Osteoblast (primary cell): Measurements from ENCODE around the gene KLHL21. TPM values are rescaled to one million over a fixed set of nuclear protein-coding genes. Genes with fewer than 3 reads are reported as not detected.

Experiments used
- DNase-seq: peaks from one replicate; pipeline ENCODE4 v3.0.0; 2011; ENCODE audit warnings: low spot score, mixed read lengths; ENCODE audit not compliant: insufficient read length; ENCODE audit errors: missing footprints
- H2AFZ ChIP-seq: 2 replicates; pipeline ENCODE4 v1.6.0; 2011; ENCODE audit warnings: mild to moderate bottlenecking, low read length
- H3K27ac ChIP-seq: 2 replicates; pipeline ENCODE4 v1.5.1; 2011; ENCODE audit warnings: mild to moderate bottlenecking, low read depth, low read length, moderate library complexity
- H3K27me3 ChIP-seq: 2 replicates; pipeline ENCODE4 v1.6.0; 2012; ENCODE audit warnings: mild to moderate bottlenecking, control low read depth, inconsistent platforms, low read length, moderate library complexity; ENCODE audit not compliant: insufficient read depth
- H3K36me3 ChIP-seq: 2 replicates; pipeline ENCODE4 v1.5.1; 2011; ENCODE audit warnings: mild to moderate bottlenecking, low read length, control low read depth, moderate library complexity; ENCODE audit not compliant: insufficient read depth
- H3K4me1 ChIP-seq: 2 replicates; pipeline ENCODE4 v1.5.1; 2011; ENCODE audit warnings: mild to moderate bottlenecking, low read length, control low read depth, moderate library complexity; ENCODE audit not compliant: insufficient read depth
- H3K4me2 ChIP-seq: 2 replicates; pipeline ENCODE4 v1.6.0; 2011; ENCODE audit warnings: mild to moderate bottlenecking, low read length; ENCODE audit not compliant: insufficient read depth
- H3K4me3 ChIP-seq: fragments of 200-600 bp; sonication (generic); 3 replicates; pipeline ENCODE4 v1.5.1; 2012; ENCODE audit warnings: mild to moderate bottlenecking, low read length, inconsistent platforms; ENCODE audit not compliant: insufficient read depth
- H3K79me2 ChIP-seq: 2 replicates; pipeline ENCODE4 v1.6.0; 2012; ENCODE audit warnings: mild to moderate bottlenecking, low read length, control low read depth, inconsistent platforms; ENCODE audit not compliant: insufficient read depth
- H3K9me3 ChIP-seq: 2 replicates; pipeline ENCODE4 v1.5.1; 2011; ENCODE audit warnings: low read depth, low read length, control low read depth
- H4K20me1 ChIP-seq: 2 replicates; pipeline ENCODE4 v1.6.0; 2012; ENCODE audit warnings: mild to moderate bottlenecking, low read length, control low read depth; ENCODE audit not compliant: insufficient read depth
- total RNA-seq: library from RNA; depleted of rRNA; stranded (reverse); fragments of >200 nt; gene quantifications from 2 replicates; pipeline ENCODE4 v1.2.3, GENCODE V29; 2012
- TF ChIP-seq, protein P1 (sequence below): IDR thresholded peaks from 2 replicates; pipeline ENCODE4 v1.5.1; 2011; ENCODE audit warnings: mild to moderate bottlenecking, low read depth, low read length, moderate library complexity; ENCODE audit errors: extremely low read depth

The KLHL21 gene
- total RNA-seq, 1 donor = 86.1 TPM

DNA sequence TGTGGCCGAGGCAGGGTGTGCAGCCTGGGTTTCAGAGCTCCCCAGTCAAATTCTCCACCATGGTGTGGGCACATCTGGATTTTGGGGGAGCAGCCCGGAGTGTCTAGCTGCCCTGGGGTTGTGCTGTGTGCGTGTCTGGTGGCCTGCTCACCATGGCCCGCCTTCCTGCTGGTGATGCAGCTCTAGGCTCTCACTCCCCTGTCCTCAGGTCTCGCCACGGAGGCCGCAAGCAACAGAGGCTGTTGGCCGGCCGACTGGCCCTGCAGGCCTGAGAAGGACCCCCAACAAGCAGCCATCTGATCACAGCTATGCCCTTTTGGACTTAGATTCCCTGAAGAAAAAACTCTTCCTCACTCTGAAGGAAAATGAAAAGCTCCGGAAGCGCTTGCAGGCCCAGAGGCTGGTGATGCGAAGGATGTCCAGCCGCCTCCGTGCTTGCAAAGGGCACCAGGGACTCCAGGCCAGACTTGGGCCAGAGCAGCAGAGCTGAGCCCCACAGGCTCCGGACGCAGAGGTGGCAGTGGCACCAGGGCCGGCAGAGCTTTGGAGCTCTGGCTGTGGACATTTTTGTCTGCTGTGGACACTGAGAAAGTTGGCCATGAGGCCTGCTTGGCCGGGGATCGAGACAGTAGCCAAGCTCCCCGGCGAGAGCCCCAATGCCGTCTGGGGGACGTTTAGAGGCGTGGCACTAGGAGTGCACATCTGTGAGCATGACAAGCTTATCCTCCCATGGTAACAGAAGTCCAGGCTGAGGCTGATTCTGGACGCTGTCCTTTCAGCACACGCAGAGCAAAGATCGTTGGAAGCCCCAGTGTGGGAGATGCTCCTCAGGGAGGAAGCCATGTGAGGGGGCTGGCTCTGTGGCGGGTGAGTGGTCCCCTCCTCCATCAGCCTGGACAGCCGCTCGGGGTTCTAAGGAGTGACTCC, 30.2 kb upstream of the KLHL21 start:
- no peak overlapping the region for H3K4me2 ChIP-seq
- DNase-seq = peak; percentile 41
- no peak overlapping the region for H2AFZ ChIP-seq
- H4K20me1 ChIP-seq = peaks cover 6% of the 10 kb centered on the region
- H3K79me2 ChIP-seq = peaks cover 18% of the 10 kb centered on the region
- no peaks in the 10 kb centered on the region for H3K27me3 ChIP-seq
- H3K36me3 ChIP-seq = peaks cover 76% of the 10 kb centered on the region
- TF ChIP-seq, protein P1, sequence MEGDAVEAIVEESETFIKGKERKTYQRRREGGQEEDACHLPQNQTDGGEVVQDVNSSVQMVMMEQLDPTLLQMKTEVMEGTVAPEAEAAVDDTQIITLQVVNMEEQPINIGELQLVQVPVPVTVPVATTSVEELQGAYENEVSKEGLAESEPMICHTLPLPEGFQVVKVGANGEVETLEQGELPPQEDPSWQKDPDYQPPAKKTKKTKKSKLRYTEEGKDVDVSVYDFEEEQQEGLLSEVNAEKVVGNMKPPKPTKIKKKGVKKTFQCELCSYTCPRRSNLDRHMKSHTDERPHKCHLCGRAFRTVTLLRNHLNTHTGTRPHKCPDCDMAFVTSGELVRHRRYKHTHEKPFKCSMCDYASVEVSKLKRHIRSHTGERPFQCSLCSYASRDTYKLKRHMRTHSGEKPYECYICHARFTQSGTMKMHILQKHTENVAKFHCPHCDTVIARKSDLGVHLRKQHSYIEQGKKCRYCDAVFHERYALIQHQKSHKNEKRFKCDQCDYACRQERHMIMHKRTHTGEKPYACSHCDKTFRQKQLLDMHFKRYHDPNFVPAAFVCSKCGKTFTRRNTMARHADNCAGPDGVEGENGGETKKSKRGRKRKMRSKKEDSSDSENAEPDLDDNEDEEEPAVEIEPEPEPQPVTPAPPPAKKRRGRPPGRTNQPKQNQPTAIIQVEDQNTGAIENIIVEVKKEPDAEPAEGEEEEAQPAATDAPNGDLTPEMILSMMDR = no peak
- no peaks in the 10 kb centered on the region for H3K9me3 ChIP-seq
- H3K4me1 ChIP-seq = no peaks in the 10 kb centered on the region
- H3K27ac ChIP-seq = no peak overlapping the region
- H3K4me3 ChIP-seq = no peak overlapping the region

DNA sequence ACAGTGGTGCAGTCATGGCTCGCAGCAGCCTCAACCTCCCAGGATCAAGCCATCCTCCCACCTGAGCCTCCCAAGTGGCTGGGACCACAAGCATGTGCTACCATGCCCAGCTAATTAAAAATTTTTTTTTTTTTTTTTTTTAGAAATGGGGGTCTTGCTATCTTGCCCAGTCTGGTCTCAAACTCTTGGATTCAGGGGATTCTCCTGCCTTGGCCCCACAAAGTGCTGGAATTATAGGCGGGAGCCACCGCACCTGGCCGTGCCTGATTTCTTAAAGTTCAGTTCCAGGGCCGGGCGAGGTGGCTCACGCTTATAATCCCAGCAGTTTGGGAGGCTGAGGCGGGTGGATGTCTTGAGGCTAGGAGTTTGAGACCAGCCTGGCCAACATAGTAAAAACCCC, 28.4 kb upstream of the KLHL21 start:
- Histone ChIP-seq H3K79me2 (peaks cover 36% of the 10 kb centered on the region), H3K4me1 (peaks cover 3% of the 10 kb centered on the region), H3K27me3 (no peaks in the 10 kb centered on the region), H3K4me2 (no peak overlapping the region), H3K36me3 (peaks cover 65% of the 10 kb centered on the region), H3K27ac (no peak overlapping the region), H3K4me3 (no peak overlapping the region), H3K9me3 (no peaks in the 10 kb centered on the region), H2AFZ (no peak overlapping the region), H4K20me1 (peaks cover 10% of the 10 kb centered on the region)
- no peak for DNase-seq
- TF ChIP-seq, protein P1 = no peak

DNA sequence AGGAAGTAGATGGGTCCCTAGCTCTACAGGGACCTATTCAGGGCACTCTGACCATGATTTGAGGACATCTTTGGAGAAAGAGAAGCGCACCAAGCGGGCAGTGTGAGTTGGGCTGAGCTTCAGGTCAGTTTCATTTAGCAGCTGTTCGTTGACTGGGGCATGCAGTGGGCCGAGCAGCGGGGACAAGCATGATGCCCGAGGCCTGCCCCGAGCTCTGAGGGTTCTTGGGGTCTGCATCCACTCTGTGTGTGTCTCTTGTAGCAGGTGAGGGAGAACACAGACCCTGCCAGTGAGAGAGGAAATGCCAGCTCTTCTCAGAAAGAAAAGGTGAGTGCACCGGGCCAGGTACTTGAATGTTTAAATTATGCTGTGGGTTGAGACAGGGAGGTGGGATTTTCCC, 27.4 kb upstream of the KLHL21 start:
- H3K79me2 ChIP-seq = peaks cover 45% of the 10 kb centered on the region
- H3K9me3 ChIP-seq = no peaks in the 10 kb centered on the region
- no peak overlapping the region for H2AFZ ChIP-seq
- peaks cover 7% of the 10 kb centered on the region for H3K4me1 ChIP-seq
- DNase-seq = peak; percentile 52
- peaks cover 55% of the 10 kb centered on the region for H3K36me3 ChIP-seq
- H3K27ac ChIP-seq = no peak overlapping the region
- TF ChIP-seq, protein P1 = no peak
- no peaks in the 10 kb centered on the region for H3K27me3 ChIP-seq
- peaks cover 10% of the 10 kb centered on the region for H4K20me1 ChIP-seq
- no peak overlapping the region for H3K4me3 ChIP-seq
- H3K4me2 ChIP-seq = no peak overlapping the region

DNA sequence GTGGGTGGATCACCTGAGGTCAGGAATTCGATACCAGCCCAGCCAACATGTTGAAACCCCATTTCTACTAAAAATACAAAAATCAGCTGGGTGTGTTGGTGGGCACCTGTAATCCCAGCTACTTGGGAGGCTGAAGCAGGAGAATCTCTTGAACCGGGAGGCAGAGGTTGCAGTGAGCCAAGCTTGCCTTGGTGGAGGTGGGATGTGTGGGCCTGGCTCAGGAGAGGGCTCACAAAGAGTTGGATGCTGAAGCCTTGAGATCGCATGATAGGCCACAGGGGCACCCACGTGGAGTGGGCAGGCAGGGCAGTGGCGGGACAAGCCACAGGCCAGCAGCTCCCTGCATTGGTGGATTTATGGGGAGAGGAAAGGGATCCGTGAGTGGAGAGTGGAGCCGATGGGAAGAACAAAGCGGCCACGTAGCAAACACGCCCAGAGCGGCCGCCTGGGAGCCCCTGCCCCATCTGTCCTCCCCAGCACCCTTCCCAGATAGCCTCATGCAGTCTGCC, 26.4 kb upstream of the KLHL21 start:
- Histone ChIP-seq H3K4me3 (no peak overlapping the region), H3K27ac (no peak overlapping the region), H3K4me1 (peaks cover 9% of the 10 kb centered on the region), H3K79me2 (peaks cover 46% of the 10 kb centered on the region), H4K20me1 (peaks cover 12% of the 10 kb centered on the region), H3K9me3 (no peaks in the 10 kb centered on the region), H3K27me3 (no peaks in the 10 kb centered on the region), H3K36me3 (peaks cover 49% of the 10 kb centered on the region), H2AFZ (no peak overlapping the region), H3K4me2 (no peak overlapping the region)
- TF ChIP-seq, protein P1 = no peak
- peak; percentile 69 for DNase-seq
